GM21576 (cell line): Measurements from ENCODE around the gene XDH.

Experiments
- ATAC-seq: cut with Tn5 transposase; IDR thresholded peaks from one replicate; pipeline ENCODE4 v1.9.1; 2021; ENCODE audit warnings: mild to moderate bottlenecking, moderate library complexity; ENCODE audit not compliant: unreplicated experiment

XDH gene

GRCh38 chr2:31286961-31287550 is 127.5 kb downstream of the XDH start:
- ATAC-seq: no peak

GRCh38 chr2:31286230-31286629 is 128.3 kb downstream of the XDH start:
- no peak for ATAC-seq
